ENCODE data around the gene MAPKAPK2.

GRCh38 chr1:206729050-206729449 is 44.3 kb downstream of the MAPKAPK2 start:
- no peak for TF ChIP-seq EZH2 (IDR thresholded peaks at IDR 0.05; ENCODE audit: borderline replicate concordance, insufficient read depth, low read length, poor library complexity, severe bottlenecking)
- TF ChIP-seq MXI1 (conservative IDR thresholded peaks at IDR 0.05; ENCODE audit: poor library complexity, severe bottlenecking): no peak
- no peak for TF ChIP-seq TAF1 (IDR thresholded peaks at IDR 0.05; ENCODE audit: low read depth)
- TF ChIP-seq CTCF (IDR thresholded peaks at IDR 0.05; ENCODE audit: poor library complexity, severe bottlenecking): no peak
- TF ChIP-seq POLR2AphosphoS5 (IDR thresholded peaks at IDR 0.05): no peak
- no peak for TF ChIP-seq RAD21 (conservative IDR thresholded peaks at IDR 0.05)
- no peak for TF ChIP-seq REST (IDR thresholded peaks at IDR 0.05; ENCODE audit: borderline replicate concordance)
